Left lung (tissue), 10 donors: ENCODE data around the gene BEND6. TPM values are rescaled to one million over a fixed set of nuclear protein-coding genes. Genes with fewer than 3 reads are reported as not detected.

Source experiments
- ATAC-seq: fragments of 200-7000 bp; cut with Tn5 transposase; one replicate; pipeline ENCODE4 v1.9.1; 2020; ENCODE audit warnings: moderate library complexity
- DNase-seq, 4 donors: peaks; one replicate each; pipeline ENCODE4 v3.0.0-alpha.2; 2013 to 2020
- H3K27ac ChIP-seq, 2 donors: fragments of 200-600 bp; sonication (generic) in 1 of 2; one replicate each; pipeline versions ENCODE4 v1.5.0 to v1.8.0; 2020 to 2021
- H3K27me3 ChIP-seq, 2 donors: fragments of 200-600 bp; sonication (generic) in 1 of 2; one replicate each; pipeline versions ENCODE4 v1.5.0 to v1.8.0; 2020 to 2021
- H3K36me3 ChIP-seq, 2 donors: fragments of 200-600 bp; sonication (generic) in 1 of 2; one replicate each; pipeline versions ENCODE4 v1.5.0 to v1.8.0; 2020 to 2021
- H3K4me1 ChIP-seq, 2 donors: fragments of 200-600 bp; one replicate each; pipeline ENCODE4 v1.8.0; 2021
- H3K4me3 ChIP-seq, 2 donors: fragments of 200-600 bp; sonication (generic) in 1 of 2; one replicate each; pipeline versions ENCODE4 v1.5.0 to v1.8.0; 2020 to 2021; ENCODE audit warnings: mild to moderate bottlenecking in 1 of 2
- H3K9me3 ChIP-seq, 2 donors: fragments of 200-600 bp; sonication (generic) in 1 of 2; one replicate each; pipeline versions ENCODE4 v1.5.0 to v1.8.0; 2020 to 2021
- intact Hi-C, 2 donors: fragments of 100-400 bp; cut with DNase I; formaldehyde crosslinking; loops; one replicate each; pipeline versions ENCODE4 v1.11.2 to v1.14.2; 2022
- polyA plus RNA-seq, 6 donors: library from polyadenylated mRNA; unstranded; fragments of 120-200 nt; gene quantifications; one replicate each; pipeline ENCODE4 v1.2.1, GENCODE V29; 2013; ENCODE audit not compliant: insufficient read length in 6 of 6
- total RNA-seq, 2 donors: library from RNA; stranded (reverse); fragmentation: NEBNext Ultra II Directional; extraction: Animal tissue kit (Norgen Biotek cat#: 25700); gene quantifications; one replicate each; pipeline ENCODE4 v1.2.1, GENCODE V29; 2021
- TF ChIP-seq, protein P1 (sequence below), 2 donors: fragments of 200-600 bp; sonication (generic) in 1 of 2; IDR thresholded peaks; one replicate each; pipeline versions ENCODE4 v1.5.0 to v1.8.0; 2021; ENCODE audit warnings: antibody characterized with exemption in 2 of 2
- donor health status: DM: no; HTN: yes; CAD: no.
- donor health status: DM: no; HTN: no; CAD: no.

BEND6 gene
- total and polyA plus RNA-seq, 8 donors, result 1.1 to 3.8 (median 1.6) TPM

DNA sequence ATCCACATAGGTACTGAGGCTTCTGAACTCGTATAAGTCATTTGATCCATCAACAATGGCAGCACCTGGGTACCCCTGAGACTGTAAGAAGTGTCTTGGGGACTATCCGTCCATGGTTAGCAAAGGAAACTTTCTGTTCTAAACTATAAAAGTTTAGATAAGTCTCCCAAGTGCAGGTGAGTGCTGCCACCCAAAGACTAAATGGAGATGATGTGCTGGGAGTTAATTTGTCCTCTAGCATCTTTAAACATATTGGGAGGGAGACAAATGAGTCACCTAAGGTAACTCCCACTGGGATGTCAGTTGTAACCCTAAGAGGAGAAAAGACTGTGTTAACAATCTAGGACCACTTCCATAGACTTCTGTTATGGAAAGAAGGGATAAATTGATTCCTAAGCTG is 6.2 kb downstream of the BEND6 start:
- intact Hi-C loops, result no loop called here
- Histone ChIP-seq H3K27me3 (peaks cover 0 to 11% of the 10 kb centered on the region in 2 donors), H3K4me3 (no peak overlapping the region), H3K36me3 (no peaks in the 10 kb centered on the region), H3K27ac (no peak overlapping the region), H3K9me3 (no peaks in the 10 kb centered on the region), H3K4me1 (peaks cover 0 to under 1% of the 10 kb centered on the region in 2 donors)
- DNase-seq (no peak), ATAC-seq (no peak)
- TF ChIP-seq, protein P1, sequence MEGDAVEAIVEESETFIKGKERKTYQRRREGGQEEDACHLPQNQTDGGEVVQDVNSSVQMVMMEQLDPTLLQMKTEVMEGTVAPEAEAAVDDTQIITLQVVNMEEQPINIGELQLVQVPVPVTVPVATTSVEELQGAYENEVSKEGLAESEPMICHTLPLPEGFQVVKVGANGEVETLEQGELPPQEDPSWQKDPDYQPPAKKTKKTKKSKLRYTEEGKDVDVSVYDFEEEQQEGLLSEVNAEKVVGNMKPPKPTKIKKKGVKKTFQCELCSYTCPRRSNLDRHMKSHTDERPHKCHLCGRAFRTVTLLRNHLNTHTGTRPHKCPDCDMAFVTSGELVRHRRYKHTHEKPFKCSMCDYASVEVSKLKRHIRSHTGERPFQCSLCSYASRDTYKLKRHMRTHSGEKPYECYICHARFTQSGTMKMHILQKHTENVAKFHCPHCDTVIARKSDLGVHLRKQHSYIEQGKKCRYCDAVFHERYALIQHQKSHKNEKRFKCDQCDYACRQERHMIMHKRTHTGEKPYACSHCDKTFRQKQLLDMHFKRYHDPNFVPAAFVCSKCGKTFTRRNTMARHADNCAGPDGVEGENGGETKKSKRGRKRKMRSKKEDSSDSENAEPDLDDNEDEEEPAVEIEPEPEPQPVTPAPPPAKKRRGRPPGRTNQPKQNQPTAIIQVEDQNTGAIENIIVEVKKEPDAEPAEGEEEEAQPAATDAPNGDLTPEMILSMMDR (IDR thresholded peaks at IDR 0.05), result no peak

DNA sequence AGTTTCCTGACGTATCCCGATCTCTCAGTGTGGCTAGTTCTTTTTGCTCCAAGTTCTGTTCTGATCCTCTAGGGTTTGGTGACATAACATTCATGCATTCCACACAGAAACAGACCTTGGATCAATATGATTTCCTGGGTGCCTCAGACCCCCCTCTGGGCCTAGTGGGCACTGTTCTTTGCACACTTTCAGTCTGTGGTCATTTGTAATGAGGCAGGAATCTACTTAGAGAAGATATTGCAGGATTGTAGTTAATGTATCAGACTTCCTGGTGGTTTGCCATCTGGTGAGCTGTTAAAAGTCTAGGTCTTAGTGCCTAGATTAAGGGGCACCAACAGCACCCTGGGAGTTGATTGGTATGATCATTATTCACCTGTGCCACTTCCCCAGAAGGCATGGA is 7.5 kb downstream of the BEND6 start:
- Histone ChIP-seq H3K4me1 (no peaks in the 10 kb centered on the region), H3K36me3 (no peaks in the 10 kb centered on the region), H3K4me3 (no peak overlapping the region), H3K9me3 (no peaks in the 10 kb centered on the region), H3K27me3 (no peaks in the 10 kb centered on the region), H3K27ac (no peak overlapping the region)
- TF ChIP-seq, protein P1 (IDR thresholded peaks at IDR 0.05), result no peak
- DNase-seq (no peak), ATAC-seq (no peak)
- intact Hi-C loops, result no loop called here

DNA sequence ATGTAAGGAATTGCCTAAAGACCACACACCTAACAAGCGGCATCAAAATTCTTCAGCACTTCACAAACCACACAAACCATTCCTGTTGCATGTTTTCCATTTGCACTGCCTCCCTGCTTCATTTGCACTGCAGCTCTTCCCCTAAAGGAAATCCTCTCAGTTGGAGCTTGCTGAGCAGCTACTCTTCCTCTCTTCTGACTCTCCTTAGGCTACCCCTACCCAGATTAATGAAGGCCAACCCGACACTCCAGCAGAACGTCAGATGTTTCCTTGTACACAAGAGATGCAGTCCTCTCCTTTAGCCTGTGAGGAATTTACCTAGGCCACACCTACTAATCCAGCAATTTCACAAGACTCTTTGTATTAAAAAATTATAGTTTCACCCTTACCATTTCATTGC is 8.1 kb downstream of the BEND6 start:
- DNase-seq (no peak), ATAC-seq (no peak)
- Histone ChIP-seq H3K36me3 (no peaks in the 10 kb centered on the region), H3K9me3 (no peaks in the 10 kb centered on the region), H3K4me1 (no peaks in the 10 kb centered on the region), H3K4me3 (no peak overlapping the region), H3K27me3 (no peaks in the 10 kb centered on the region), H3K27ac (no peak overlapping the region)
- intact Hi-C loops, result no loop called here
- TF ChIP-seq, protein P1 (IDR thresholded peaks at IDR 0.05), result no peak

DNA sequence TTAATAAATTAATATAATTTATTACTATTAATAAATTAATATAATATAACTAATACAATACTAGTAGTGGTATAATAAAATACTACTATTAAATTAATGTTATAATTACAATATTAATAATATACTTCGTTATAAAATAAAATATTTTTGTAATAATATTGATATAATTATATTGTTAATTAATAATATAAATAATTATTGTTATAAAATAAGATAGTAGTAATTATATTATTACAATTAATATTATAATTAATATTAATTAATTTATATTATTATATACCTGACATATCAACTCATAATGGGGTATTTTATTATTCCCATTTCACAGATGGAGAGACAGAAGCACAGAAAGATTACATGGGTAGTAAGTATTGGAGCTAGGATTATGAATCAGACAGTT is 8.9 kb downstream of the BEND6 start:
- ATAC-seq (no peak), DNase-seq (no peak)
- no peaks in the 10 kb centered on the region for H3K4me1 ChIP-seq
- TF ChIP-seq, protein P1 (IDR thresholded peaks at IDR 0.05), result no peak
- no peaks in the 10 kb centered on the region for H3K27me3 ChIP-seq
- no peak overlapping the region for H3K4me3 ChIP-seq
- H3K36me3 ChIP-seq, result no peaks in the 10 kb centered on the region
- H3K27ac ChIP-seq, result no peak overlapping the region
- H3K9me3 ChIP-seq, result no peaks in the 10 kb centered on the region
- intact Hi-C loops, result no loop called here

DNA sequence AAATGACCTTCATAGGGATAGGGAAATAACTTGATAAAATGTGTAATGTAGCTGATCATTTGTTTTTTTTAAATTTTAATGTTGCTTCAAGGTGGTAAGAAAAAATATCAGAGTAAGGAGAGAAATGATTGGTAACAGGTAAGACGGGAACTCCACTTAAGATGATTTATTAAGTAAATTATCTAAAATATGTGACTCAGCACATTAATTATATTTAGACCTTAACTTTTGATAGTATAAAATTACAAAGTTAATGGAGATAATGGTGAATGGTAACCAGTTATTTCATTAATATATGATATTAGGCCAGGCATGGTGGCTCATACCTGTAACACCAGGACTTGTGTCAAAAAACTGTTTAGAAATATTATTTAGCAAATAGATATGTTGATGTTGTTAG is 10.2 kb downstream of the BEND6 start:
- Histone ChIP-seq H3K9me3 (no peaks in the 10 kb centered on the region), H3K27ac (no peak overlapping the region), H3K4me1 (no peaks in the 10 kb centered on the region), H3K4me3 (no peak overlapping the region), H3K36me3 (no peaks in the 10 kb centered on the region), H3K27me3 (no peaks in the 10 kb centered on the region)
- intact Hi-C loops, result no loop called here
- ATAC-seq, result no peak
- no peak for DNase-seq
- TF ChIP-seq, protein P1 (IDR thresholded peaks at IDR 0.05), result no peak
